ENCODE data around the gene HOXA1.
"Not testable (repeated sequence)": the region's sequence is repeated elsewhere in the genome, so short reads cannot be mapped to it uniquely, and the experiment has no call there.

The HOXA1 gene

GRCh38 chr7:27045066-27045465, 50.7 kb downstream of the HOXA1 start:
- not testable (repeated sequence) for ATAC-seq (replicated peaks; ENCODE audit: extremely low read depth, poor library complexity, severe bottlenecking); H3K4me1 Mint-ChIP-seq; H3K36me3 Mint-ChIP-seq (ENCODE audit: insufficient read depth); H3K27ac Mint-ChIP-seq (ENCODE audit: low read depth); DNase-seq (ENCODE audit: low spot score in 2 of 2); H3K4me3 Mint-ChIP-seq; H3K9me3 Mint-ChIP-seq
- peaks cover 27% of the 10 kb centered on the region for H3K27me3 Mint-ChIP-seq

All from central memory CD8-positive, alpha-beta T cell (primary cell).